DND-41 (cell line): ENCODE data around the gene NIP7.

Experiments
- ATAC-seq: fragments of 200-7000 bp; cut with Tn5 transposase; 3 replicates; pipeline ENCODE4 v1.9.1; 2021; ENCODE audit warnings: low read depth; ENCODE audit not compliant: insufficient read depth
- DNase-seq: peaks from one replicate; pipeline ENCODE4 v3.0.0-alpha.2; 2020
- H2AFZ ChIP-seq: 2 replicates; pipeline ENCODE4 v1.6.0; 2012; ENCODE audit warnings: low read depth, low read length
- H3K27ac ChIP-seq: 2 replicates; pipeline ENCODE4 v1.5.1; 2012; ENCODE audit warnings: low read length, inconsistent platforms
- H3K27me3 ChIP-seq: fragments of 200-600 bp; sonication (generic); 2 replicates; pipeline ENCODE4 v1.6.0; 2012; ENCODE audit warnings: low read length, mild to moderate bottlenecking, inconsistent platforms; ENCODE audit not compliant: insufficient read depth, poor library complexity
- H3K36me3 ChIP-seq: 2 replicates; pipeline ENCODE4 v1.5.1; 2012; ENCODE audit warnings: low read length, inconsistent platforms; ENCODE audit not compliant: insufficient read depth
- H3K4me1 ChIP-seq: 2 replicates; pipeline ENCODE4 v1.5.1; 2012; ENCODE audit warnings: mild to moderate bottlenecking, low read length; ENCODE audit not compliant: insufficient read depth
- H3K4me2 ChIP-seq: 2 replicates; pipeline ENCODE4 v1.6.0; 2012; ENCODE audit warnings: mild to moderate bottlenecking, moderate library complexity, low read length, inconsistent platforms; ENCODE audit not compliant: insufficient read depth
- H3K4me3 ChIP-seq, 2 experiments: fragments of 200-600 bp in 1 of 2; shearing (Covaris generic) in 1 of 2; 2 replicates each; pipeline ENCODE4 v1.5.1; 2012 to 2016; ENCODE audit warnings: inconsistent platforms in 2 of 2, low read length in 2 of 2, mild to moderate bottlenecking in 2 of 2, low read depth in 1 of 2, moderate library complexity in 1 of 2
- H3K79me2 ChIP-seq: 2 replicates; pipeline ENCODE4 v1.6.0; 2012; ENCODE audit warnings: low read length, inconsistent platforms; ENCODE audit not compliant: insufficient read depth
- H3K9ac ChIP-seq: 2 replicates; pipeline ENCODE4 v1.6.0; 2012; ENCODE audit warnings: low read depth, mild to moderate bottlenecking, inconsistent platforms, low read length, moderate library complexity
- H3K9me3 ChIP-seq: 2 replicates; pipeline ENCODE4 v1.5.1; 2012; ENCODE audit warnings: low read length, moderate library complexity, mild to moderate bottlenecking, inconsistent platforms; ENCODE audit not compliant: insufficient read depth, severe bottlenecking
- H4K20me1 ChIP-seq: 2 replicates; pipeline ENCODE4 v1.6.0; 2012; ENCODE audit warnings: low read length; ENCODE audit not compliant: insufficient read depth
- CTCF ChIP-seq: IDR thresholded peaks from 2 replicates; pipeline ENCODE4 v1.5.1; 2012; ENCODE audit warnings: borderline replicate concordance, low read length, moderate library complexity, mild to moderate bottlenecking; ENCODE audit not compliant: poor library complexity, severe bottlenecking; ENCODE audit errors: extremely low read depth
- EZH2 ChIP-seq: IDR thresholded peaks from 3 replicates; pipeline ENCODE4 v1.6.1; 2012; ENCODE audit warnings: borderline replicate concordance, low read depth, mild to moderate bottlenecking, moderate library complexity, low read length, inconsistent platforms; ENCODE audit not compliant: severe bottlenecking

NIP7 gene

DNA sequence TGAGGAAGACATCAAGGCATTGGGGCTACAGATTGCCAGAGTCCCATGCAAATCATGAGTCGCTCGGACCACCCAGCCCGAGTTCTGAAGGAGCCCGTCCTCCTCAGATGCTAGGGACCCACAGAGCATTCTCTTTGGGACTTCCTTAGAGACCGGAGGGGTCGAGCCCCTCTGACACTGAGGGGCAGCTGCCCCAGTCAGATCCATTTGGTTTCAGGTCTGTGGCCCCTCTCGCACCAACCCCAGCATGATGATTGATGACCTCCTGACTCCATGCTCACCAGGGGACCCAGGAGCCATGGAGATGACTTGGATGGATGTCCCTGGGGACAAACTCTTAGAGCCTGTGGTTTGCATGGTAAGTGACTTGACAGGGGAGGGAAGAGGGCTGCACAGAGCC, 17.2 kb upstream of the NIP7 start:
- H3K9ac ChIP-seq = no peak overlapping the region
- no peak overlapping the region for H3K4me3 ChIP-seq
- no peak overlapping the region for H2AFZ ChIP-seq
- H3K4me1 ChIP-seq = peaks cover 28% of the 10 kb centered on the region
- peaks cover 81% of the 10 kb centered on the region for H3K79me2 ChIP-seq
- no peak overlapping the region for H3K27ac ChIP-seq
- ATAC-seq = no peak
- H3K4me2 ChIP-seq = no peak overlapping the region
- H3K27me3 ChIP-seq = no peaks in the 10 kb centered on the region
- H3K9me3 ChIP-seq = no peaks in the 10 kb centered on the region
- TF ChIP-seq EZH2 = no peak
- no peak for TF ChIP-seq CTCF
- no peak for DNase-seq
- H3K36me3 ChIP-seq = peaks cover 93% of the 10 kb centered on the region
- peaks cover 85% of the 10 kb centered on the region for H4K20me1 ChIP-seq

- no peaks in the 10 kb centered on the region for H3K27me3 ChIP-seq
- no peak for DNase-seq
- H3K36me3 ChIP-seq = peaks cover 94% of the 10 kb centered on the region
- peaks cover 90% of the 10 kb centered on the region for H3K79me2 ChIP-seq
- peaks cover 39% of the 10 kb centered on the region for H3K4me1 ChIP-seq
- no peak overlapping the region for H3K4me2 ChIP-seq
- H3K9me3 ChIP-seq = no peaks in the 10 kb centered on the region
- no peak for ATAC-seq
- no peak overlapping the region for H3K4me3 ChIP-seq
- no peak for TF ChIP-seq EZH2
- TF ChIP-seq CTCF = no peak
- H3K27ac ChIP-seq = no peak overlapping the region
- no peak overlapping the region for H2AFZ ChIP-seq
- H3K9ac ChIP-seq = no peak overlapping the region
- peaks cover 91% of the 10 kb centered on the region for H4K20me1 ChIP-seq
Observed at GRCh38 chr16:69323415-69323814, 16.2 kb upstream of the NIP7 start.

DNA sequence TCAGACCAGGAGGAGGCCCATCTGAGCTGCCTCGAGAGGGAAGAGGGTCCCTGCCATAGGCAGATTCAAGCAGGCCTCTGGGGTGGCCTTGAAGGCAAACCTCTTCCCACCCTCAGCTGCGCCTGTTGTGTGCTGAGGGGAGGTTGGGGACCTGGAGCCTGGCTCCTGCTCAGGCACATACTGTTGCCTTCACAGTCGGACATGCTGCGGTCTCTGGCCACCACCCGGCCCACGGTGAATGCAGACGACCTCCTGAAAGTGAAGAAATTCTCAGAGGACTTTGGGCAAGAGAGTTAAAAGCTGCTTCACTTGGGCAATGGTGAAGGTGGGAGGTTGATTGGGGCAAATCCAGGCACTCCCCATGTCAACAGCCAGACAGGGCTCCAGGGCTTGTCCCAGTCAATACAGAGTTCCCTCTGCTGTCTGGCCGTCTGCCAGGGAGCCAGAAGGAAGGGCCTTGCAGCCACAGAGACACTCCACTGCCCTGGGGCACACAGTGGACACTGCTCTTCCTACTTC, 15.5 kb upstream of the NIP7 start:
- no peak overlapping the region for H3K9ac ChIP-seq
- H3K36me3 ChIP-seq = peaks cover 94% of the 10 kb centered on the region
- no peaks in the 10 kb centered on the region for H3K27me3 ChIP-seq
- peaks cover 45% of the 10 kb centered on the region for H3K4me1 ChIP-seq
- ATAC-seq (no peak), DNase-seq (no peak)
- no peak for TF ChIP-seq EZH2
- TF ChIP-seq CTCF = no peak
- no peak overlapping the region for H3K27ac ChIP-seq
- no peak overlapping the region for H2AFZ ChIP-seq
- no peaks in the 10 kb centered on the region for H3K9me3 ChIP-seq
- no peak overlapping the region for H3K4me3 ChIP-seq
- H4K20me1 ChIP-seq = peaks cover 91% of the 10 kb centered on the region
- no peak overlapping the region; the same call in 1 of the 2 replicates for H3K4me2 ChIP-seq
- H3K79me2 ChIP-seq = peaks cover 90% of the 10 kb centered on the region
